Activated naive CD4-positive, alpha-beta T cell treated with Interleukin-2 at 50 U/mL for 16 hours (primary cell): Measurements from ENCODE around the gene KLK3.
"Not testable (repeated sequence)": the region's sequence is repeated elsewhere in the genome, so short reads cannot be mapped to it uniquely, and the experiment has no call there.

Experiments used
- DNase-seq: peaks from one replicate; pipeline ENCODE4 v3.0.0-alpha.2; 2020

Gene KLK3

DNA sequence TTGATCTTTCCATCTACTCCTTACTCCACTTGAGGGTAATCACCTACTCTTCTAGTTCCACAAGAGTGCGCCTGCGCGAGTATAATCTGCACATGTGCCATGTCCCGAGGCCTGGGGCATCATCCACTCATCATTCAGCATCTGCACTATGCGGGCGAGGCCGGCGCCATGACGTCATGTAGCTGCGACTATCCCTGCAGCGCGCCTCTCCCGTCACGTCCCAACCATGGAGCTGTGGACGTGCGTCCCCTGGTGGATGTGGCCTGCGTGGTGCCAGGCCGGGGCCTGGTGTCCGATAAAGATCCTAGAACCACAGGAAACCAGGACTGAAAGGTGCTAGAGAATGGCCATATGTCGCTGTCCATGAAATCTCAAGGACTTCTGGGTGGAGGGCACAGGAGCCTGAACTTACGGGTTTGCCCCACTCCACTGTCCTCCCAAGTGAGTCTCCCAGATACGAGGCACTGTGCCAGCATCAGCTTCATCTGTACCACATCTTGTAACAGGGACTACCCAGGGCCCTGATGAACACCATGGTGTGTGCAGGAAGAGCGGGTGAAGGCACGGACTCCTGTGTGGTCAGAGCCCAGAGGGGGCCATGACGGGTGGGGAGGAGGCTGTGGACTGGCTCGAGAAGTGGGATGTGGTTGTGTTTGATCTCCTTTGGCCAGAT, 15.8 kb downstream of the KLK3 start:
- DNase-seq, result no peak

DNA sequence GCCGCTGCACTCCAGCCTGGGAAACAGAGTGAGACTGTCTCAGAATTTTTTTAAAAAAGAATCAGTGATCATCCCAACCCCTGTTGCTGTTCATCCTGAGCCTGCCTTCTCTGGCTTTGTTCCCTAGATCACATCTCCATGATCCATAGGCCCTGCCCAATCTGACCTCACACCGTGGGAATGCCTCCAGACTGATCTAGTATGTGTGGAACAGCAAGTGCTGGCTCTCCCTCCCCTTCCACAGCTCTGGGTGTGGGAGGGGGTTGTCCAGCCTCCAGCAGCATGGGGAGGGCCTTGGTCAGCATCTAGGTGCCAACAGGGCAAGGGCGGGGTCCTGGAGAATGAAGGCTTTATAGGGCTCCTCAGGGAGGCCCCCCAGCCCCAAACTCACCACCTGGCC, 18.3 kb downstream of the KLK3 start, which contains the start of gene KLK2:
TSS of gene KLK2 (plus strand) at position 384 of the 400 bp plus-strand sequence. CDS start 35 bp downstream, outside the sequence.
- DNase-seq, result no peak

GRCh38 chr19:50874211-50874610, 19.5 kb downstream of the KLK3 start:
- DNase-seq, result no peak

- no peak for DNase-seq
Observed at GRCh38 chr19:50875795-50876422, 21.2 kb downstream of the KLK3 start.

DNA sequence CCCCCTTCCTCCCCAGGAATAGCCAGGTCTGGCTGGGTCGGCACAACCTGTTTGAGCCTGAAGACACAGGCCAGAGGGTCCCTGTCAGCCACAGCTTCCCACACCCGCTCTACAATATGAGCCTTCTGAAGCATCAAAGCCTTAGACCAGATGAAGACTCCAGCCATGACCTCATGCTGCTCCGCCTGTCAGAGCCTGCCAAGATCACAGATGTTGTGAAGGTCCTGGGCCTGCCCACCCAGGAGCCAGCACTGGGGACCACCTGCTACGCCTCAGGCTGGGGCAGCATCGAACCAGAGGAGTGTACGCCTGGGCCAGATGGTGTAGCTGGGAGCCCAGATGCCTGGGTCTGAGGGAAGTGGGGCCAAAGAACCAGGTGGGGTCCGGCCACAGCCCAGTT, 21.7 kb downstream of the KLK3 start:
- no peak for DNase-seq

GRCh38 chr19:50877338-50877737, 22.6 kb downstream of the KLK3 start:
- no peak for DNase-seq

DNA sequence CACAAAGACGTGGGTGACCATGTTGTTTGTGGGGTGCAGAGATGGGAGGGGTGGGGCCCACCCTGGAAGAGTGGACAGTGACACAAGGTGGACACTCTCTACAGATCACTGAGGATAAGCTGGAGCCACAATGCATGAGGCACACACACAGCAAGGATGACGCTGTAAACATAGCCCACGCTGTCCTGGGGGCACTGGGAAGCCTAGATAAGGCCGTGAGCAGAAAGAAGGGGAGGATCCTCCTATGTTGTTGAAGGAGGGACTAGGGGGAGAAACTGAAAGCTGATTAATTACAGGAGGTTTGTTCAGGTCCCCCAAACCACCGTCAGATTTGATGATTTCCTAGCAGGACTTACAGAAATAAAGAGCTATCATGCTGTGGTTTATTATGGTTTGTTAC, 24.1 kb downstream of the KLK3 start:
- no peak for DNase-seq

GRCh38 chr19:50880241-50880640, 25.5 kb downstream of the KLK3 start:
- no peak for DNase-seq

DNA sequence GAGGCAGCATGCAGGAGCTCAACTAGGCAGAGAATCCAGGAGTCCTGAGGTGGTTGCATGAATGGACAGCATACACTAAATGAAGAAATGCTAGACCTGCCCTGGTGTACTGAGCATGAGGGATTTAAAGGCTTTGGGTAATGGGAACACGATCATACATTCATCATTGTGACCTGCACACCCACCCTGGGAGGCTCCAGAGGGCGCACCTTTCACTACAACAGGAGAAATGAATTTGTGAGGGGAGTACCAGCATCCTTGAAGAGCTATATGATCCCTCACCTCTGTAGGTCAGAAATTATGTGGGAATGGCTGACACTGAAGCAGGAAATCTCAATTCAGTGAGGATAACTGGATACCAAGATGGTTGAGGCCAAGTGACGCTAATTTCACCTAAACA, 27.5 kb downstream of the KLK3 start:
- DNase-seq, result no peak

GRCh38 chr19:50889638-50890037, 34.9 kb downstream of the KLK3 start:
- no peak for DNase-seq

DNA sequence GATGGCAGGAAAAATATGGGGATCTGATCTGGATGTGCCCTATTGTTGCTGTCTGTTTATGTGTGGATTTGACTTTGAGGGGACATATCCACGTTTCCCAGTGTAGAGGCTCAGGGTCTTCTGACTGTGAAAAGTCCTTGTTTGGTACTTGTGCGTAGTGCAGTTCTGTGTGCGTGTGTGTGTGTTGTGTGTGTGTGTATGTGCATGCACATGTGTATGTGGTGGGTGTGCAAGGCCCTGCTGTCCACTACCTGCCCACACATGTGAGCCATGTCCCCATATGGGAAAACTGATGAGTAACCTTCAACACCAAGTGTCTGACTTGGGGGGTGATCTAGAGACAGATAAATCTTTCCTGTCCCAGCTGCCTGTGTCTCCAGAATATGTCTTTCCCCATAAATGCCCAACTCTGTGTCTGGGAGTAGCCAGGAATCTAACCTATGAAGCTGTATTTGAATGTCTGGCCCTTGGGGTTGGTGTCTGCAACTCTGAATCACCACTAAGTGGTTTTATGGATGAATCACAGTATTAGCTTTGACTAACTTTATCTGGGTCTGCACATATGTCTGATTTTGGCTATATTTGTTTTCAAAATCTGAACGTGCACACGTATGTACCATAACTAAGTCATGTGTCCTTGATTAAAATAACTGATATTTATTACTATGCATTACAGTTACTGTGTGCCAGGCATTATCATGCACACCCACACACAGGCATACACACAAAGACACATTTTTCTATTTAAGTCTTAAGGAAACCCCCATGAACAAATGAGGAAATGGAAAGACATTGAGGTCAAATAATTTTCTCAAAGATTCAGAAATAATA, 35.9 kb downstream of the KLK3 start:
- no peak for DNase-seq

DNA sequence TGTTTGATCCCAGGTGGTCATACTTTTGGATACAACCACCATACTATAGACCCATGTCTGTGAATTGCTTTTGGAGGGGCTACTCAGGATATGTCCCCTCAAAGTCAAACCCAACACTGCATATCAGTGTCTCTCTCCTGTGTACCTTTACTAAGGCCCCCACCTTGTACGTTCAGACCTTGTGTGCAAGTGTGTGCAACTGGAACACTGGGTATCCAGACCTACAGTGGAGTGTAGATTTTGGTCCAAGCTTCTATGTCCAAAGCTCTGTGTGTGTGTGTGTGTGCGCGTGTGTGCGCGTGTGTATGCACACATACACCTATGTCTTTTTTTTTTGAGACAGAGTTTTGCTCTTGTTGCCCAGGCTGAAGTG, 36.5 kb downstream of the KLK3 start:
- no peak for DNase-seq

GRCh38 chr19:50893047-50893736, 38.5 kb downstream of the KLK3 start:
- no peak for DNase-seq

- DNase-seq, result no peak
Observed at GRCh38 chr19:50894478-50895356, 40.0 kb downstream of the KLK3 start.

- DNase-seq, result not testable (repeated sequence)
Observed at GRCh38 chr19:50896089-50896590, 41.4 kb downstream of the KLK3 start.

GRCh38 chr19:50896591-50897190, 42.0 kb downstream of the KLK3 start:
- no peak for DNase-seq

GRCh38 chr19:50897191-50897607, 42.5 kb downstream of the KLK3 start:
- DNase-seq, result no peak

- no peak for DNase-seq
Observed at GRCh38 chr19:50897612-50898011, 42.9 kb downstream of the KLK3 start.

- no peak for DNase-seq
Observed at GRCh38 chr19:50898018-50898417, 43.3 kb downstream of the KLK3 start.

DNA sequence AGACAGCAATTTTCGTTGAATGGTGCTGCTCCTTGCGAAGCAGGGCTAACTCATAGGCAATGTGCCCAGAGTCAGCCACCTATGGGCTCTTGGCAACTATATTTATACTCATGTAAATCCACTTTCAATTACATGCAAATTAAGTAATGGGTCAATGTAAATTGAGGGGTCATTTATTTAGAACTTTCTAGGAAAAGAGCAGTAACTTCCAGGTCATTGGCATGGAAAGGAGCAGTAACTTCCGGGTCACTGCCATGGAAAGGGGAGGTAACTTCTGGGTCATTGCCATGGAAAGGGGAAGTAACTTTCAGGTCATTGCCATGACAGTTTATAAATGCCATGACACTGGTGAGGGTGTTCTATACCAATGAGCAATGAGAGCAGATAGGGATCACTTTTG, 44.9 kb downstream of the KLK3 start:
- no peak for DNase-seq

DNA sequence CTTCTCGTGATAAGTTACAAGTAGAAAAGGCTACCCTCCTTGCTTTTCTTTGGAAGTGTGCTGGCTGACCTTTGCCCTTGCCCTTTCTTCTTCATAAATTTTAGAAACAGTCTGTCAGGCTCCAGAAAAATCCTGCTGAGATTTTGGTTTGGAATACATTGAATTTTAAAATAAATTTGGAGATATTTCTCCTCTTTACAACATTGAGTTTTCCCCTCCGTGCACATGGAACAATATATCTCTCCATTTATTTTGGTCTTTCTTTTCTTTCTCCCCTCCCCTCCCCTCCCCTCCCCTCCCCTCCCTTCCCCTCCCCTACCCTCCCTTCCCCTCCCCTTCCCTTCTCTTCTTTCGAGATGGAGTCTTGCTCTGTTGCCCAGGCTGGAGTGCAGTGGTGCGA, 47.9 kb downstream of the KLK3 start:
- DNase-seq, result no peak

- DNase-seq, result peak; percentile 12
Observed at GRCh38 chr19:50906217-50906616, 51.5 kb downstream of the KLK3 start.
